GM12873 (cell line): ENCODE measurements around the gene MARCKS.
A peak's percentile ranks its signal among the peaks of the same experiment; 100 is the strongest.

Source experiments
- CTCF ChIP-seq: IDR thresholded peaks from 2 replicates; pipeline ENCODE4 v1.5.1; 2012; ENCODE audit warnings: low read depth, mild to moderate bottlenecking, moderate library complexity, low read length, control low read depth; ENCODE audit not compliant: insufficient read depth; ENCODE audit errors: missing control alignments

MARCKS gene

GRCh38 chr6:113903666-113904330, 46.7 kb downstream of the MARCKS start:
- no peak for TF ChIP-seq CTCF

- no peak for TF ChIP-seq CTCF
These were observed 50.1 kb downstream of the MARCKS start for GRCh38 chr6:113907102-113907815.

- TF ChIP-seq CTCF: no peak
These were observed 51.7 kb downstream of the MARCKS start for GRCh38 chr6:113908801-113909200.

- TF ChIP-seq CTCF: peak; percentile 54
These were observed 52.2 kb downstream of the MARCKS start for GRCh38 chr6:113909224-113909856.
